HG03159 (cell line): ENCODE measurements around the gene NMRK1.
A peak's percentile ranks its signal among the peaks of the same experiment; 100 is the strongest.

Experiments used
- ATAC-seq: cut with Tn5 transposase; IDR thresholded peaks from one replicate; pipeline ENCODE4 v1.9.1; 2021; ENCODE audit warnings: mild to moderate bottlenecking, moderate library complexity; ENCODE audit not compliant: unreplicated experiment

The NMRK1 gene

GRCh38 chr9:75102177-75102790, 14.3 kb upstream of the NMRK1 start:
- no peak for ATAC-seq

DNA sequence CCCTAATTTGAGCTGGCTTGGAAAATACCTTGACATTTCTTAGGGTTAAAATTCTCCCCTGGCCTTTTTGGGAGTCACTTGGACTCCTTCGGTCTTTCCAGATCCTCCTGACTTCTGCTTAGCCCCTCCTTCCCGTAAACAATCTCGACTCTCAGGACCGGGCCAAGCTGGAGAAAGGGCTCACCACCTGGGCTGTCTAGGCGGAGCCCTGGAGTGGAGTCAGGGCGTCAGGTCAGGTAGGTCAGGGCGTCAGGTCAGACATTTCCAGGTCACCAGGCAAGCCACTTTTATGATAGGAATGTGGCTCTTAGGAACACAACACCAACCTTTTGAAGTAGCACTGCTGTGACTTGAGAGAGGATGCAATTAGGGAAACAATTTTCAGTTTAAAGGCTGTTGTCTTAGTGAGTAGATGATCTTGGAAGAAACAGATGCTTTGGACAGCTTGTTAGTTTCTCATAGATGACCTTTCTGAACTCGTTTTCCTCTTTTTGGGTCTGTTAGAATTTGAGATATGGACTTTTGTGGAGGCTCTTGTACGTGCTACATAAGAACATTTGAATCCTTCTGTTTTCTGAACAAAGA, 13.1 kb upstream of the NMRK1 start:
- no peak for ATAC-seq

- ATAC-seq, result no peak
Observed at GRCh38 chr9:75096796-75097195, 8.8 kb upstream of the NMRK1 start.

- ATAC-seq, result no peak
Observed at GRCh38 chr9:75092766-75093165, 4.8 kb upstream of the NMRK1 start.

- no peak for ATAC-seq
Observed at GRCh38 chr9:75090579-75090978, 2.6 kb upstream of the NMRK1 start.

DNA sequence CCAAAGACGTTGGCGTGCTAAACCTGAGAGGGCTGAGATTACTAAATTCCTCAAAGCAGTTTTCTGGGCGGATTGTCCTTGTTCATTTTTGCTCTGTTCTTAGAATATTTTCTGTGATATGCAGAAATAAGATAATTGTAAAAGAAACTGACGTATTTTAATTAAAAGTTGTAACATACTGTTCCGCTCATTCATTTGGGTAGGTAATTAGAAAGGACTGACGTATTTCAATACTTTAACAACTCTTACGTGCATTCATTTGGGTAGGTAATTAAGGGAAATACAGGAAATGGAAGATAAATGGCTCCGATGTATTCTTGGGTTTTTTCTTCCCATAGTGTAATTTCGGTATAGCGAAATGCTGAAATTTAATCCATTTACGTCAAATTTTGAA, 1.4 kb upstream of the NMRK1 start:
- ATAC-seq, result no peak

DNA sequence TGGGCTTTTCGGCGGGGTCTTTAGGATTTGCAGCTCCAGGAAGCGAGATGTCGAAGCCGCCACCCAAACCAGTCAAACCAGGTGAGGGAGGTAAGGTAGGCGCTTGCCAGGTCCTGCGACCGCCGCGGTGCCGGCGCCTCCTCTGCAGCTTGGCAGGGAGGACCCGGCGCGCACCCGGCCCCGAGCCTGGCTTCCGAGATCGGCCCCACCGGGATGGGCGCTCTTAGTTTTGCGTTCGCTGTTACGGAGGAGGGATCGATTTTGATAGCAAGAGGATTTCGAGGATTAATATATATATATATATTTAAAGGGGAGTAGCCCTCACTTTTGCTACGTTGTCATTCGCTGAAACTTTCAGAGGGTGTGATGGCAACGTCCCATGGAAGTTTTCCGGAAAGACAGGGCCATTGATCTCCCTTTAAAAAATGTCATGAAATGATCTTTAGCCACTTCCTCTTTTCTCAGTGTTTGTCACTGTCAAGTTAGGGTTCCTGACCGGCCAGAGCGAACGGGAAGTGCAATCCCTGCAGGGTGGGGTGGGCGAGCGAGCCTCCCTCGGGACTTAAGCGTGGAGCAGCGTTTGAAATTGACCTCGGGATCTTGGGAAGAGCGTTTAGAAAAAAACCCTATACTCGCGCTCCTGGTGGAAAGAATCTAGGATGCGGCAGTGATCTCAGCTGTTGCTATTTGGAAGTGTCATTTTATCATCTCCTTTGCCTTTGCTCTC, 854 bp upstream of the NMRK1 start:
- ATAC-seq, result peak; percentile 40

- peak; percentile 30 for ATAC-seq
Observed at GRCh38 chr9:75087289-75087823, 599 bp downstream of the NMRK1 start.

- no peak for ATAC-seq
Observed at GRCh38 chr9:75086541-75087288, 1.2 kb downstream of the NMRK1 start.

DNA sequence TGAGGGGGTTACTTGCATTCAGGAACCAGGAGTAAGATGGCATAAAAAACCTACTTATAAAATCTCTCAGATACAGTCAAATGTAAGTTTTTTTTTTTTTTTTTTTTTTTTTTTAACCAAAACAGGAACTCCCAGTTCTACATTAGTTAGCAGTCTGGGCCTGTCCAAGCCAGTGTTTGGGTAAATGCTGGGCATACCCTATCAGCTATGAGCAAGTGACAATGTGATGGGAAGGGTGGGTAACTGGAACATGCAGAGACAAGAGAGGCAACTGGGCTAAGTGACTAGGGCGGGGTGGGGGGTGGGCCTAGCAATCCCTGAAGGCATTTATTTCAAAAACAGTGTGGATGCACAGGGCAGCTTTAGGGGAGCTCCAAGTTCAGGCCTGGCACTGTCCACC, 2.3 kb downstream of the NMRK1 start:
- no peak for ATAC-seq

DNA sequence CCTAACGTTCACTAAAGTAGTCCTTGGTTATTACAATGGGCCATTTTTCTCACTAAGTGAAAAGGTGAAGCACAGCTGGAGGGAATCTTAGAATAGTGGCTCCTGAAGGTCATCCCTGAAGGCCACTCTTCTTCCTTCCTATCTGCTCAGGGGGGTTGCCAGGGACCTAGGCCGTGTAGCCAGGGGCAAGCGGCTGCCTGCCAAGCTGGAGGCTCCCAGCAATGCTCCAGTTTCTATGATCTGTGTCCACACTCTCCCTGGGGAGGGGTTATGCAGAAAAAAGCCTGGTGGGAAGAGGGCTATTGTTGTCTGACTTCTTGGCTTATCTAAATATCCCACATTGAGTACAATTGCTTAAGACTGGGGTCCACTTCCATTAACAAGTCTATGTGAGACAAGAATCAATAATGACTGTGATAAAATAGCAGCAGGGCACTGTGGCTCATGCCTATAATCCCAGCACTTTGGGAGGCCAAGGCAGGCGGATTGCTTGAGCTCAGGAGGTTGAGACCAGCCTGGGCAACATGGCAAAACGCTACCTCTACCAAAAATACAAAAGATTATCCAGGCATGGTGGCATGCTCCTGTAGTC, 3.8 kb downstream of the NMRK1 start:
- no peak for ATAC-seq

DNA sequence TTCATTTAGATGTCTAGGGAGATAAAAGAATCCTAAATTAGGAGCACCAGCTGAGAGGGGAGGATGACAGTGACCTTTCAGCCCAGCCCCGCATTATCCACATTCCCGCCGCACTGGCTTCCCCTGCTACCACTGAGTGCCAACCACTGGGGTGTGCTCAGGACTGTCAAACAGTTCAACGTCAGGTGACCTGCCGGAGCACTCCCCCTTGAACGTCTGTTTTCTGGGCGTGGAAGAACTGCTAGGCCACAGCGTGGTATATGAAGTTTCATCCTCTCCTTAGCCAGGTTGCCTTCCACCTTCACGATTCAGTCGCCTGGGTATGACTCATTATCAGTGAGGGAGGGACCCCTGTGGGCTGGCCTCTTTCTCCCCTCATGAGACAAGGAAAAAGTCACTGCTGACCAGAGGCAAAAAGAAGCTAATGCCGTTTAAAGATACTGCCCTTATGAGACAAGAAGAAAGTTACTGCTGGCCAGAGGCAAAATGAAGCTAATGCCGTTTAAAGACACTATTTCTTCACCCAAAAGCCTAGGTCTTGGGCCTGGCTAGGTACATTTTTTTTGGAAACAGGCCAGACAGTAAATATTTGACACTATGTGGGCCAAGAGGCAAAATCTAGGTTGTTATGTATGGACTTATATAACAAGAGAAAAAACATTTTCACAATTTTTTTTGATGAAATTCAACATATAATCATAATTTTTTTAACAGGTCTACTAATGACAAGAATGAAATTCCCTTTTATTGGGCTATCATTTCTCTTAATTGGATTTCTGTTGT, 4.6 kb downstream of the NMRK1 start:
- no peak for ATAC-seq

GRCh38 chr9:75081632-75082031, 6.3 kb downstream of the NMRK1 start:
- no peak for ATAC-seq

DNA sequence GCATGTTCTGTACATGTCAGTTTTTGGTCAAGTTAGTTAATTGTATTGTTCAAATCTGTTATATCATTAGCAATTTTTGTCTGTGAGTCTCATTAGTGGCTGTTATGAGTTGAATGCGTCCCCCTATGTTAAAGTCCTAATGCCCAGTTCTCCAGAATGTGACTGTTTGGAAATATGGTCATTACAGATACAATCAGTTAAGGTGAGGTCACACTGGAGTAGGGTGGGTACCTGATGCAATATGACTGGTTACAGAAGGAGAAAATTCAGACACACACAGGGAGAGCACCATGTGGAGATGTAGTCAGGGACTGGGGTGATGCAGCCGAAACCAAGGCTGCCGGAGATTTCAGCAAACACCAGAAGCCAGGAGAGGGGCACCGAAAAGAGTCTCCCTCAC, 15.1 kb downstream of the NMRK1 start:
- no peak for ATAC-seq

DNA sequence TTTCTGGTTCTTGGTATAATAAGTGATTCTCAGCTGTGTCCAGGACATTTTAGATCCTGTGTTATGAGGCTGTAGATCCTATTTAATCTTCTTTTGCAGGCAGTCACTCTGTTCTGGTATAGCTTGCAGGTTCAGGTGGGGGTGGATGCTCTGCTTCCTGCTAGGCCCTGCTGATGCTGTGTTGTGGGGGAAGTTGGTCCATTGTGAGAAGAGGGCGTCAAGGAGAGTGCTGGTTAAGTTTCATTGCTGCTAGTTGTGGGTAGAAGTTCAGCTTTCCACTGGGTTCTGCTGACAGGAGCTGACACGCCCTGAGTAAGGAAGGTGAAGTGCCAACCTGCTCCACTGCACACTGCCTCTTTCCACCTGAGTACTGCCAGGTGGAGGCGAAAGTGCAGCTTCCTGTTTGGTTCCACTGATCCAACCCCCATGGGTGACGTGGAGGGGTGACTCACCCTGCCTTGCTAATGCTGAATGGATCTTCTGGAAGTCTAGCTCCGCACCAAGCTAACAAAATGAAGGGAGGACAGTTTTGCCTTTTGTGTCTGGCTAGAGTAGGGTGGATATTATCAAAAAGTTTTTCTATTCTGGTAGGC, 16.3 kb downstream of the NMRK1 start:
- ATAC-seq, result peak; percentile 66

- no peak for ATAC-seq
Observed at GRCh38 chr9:75069171-75069570, 18.8 kb downstream of the NMRK1 start.

DNA sequence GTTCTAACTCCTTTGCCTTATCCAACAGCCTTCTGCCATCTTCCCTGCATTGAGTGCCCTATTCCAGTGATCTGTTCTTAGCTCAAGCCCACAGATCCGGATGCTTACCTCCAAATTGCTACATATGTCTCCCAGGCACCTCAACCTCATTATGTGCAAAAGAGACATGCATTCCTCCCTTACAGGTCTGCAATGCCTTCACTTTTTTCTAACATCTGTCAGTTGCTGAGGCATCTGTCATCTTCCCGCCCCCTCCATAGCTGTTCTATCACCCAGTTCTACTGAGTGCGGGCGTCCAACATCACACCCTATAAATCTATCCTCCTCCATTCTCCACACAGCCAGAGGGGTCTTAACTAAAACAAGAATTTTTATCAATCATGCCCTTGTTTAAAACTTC, 20.1 kb downstream of the NMRK1 start:
- no peak for ATAC-seq

DNA sequence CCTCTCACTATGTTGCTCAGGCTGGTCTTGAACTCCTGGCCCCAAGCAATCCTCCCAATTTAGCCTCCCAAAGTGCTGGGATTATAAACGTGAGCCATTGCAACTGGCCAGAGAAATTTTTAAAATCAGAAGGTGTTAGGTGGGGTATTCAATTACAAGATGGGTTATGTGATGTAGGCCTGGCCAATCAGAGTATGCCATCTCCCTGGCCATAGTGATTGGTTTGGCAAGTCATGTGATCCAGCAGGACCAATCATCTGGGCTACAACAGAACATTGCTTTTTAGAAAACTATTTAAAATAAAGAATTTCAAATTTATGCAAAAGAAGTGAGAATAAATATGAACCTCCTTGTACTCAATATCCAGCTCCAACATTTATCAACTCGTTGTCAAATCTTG, 22.4 kb downstream of the NMRK1 start:
- ATAC-seq, result no peak

- no peak for ATAC-seq
Observed at GRCh38 chr9:75064307-75065025, 23.5 kb downstream of the NMRK1 start.
